GM23338 (cell line): Measurements from ENCODE around the gene TCF12. TPM values are rescaled to one million over a fixed set of nuclear protein-coding genes. Genes with fewer than 3 reads are reported as not detected.

Experiments
- ATAC-seq: fragments of 200-7000 bp; cut with Tn5 transposase; 3 replicates; pipeline ENCODE4 v1.9.1; 2020
- DNase-seq: peaks from one replicate; pipeline ENCODE4 v3.0.0-alpha.2; 2015; ENCODE audit warnings: low spot score
- H2AFZ ChIP-seq: fragments of 200-600 bp; sonication (generic); 2 replicates; pipeline ENCODE4 v1.8.0; 2016; ENCODE audit warnings: antibody characterized with exemption, mild to moderate bottlenecking, moderate library complexity
- H3F3A ChIP-seq: fragments of 200-600 bp; sonication (generic); replicated peaks from 2 replicates; pipeline ENCODE4 v1.8.0; 2017; ENCODE audit warnings: antibody characterized with exemption, mixed run types, low read depth
- H3K27ac ChIP-seq: fragments of 200-600 bp; sonication (generic); 2 replicates; pipeline ENCODE4 v1.6.1; 2016; ENCODE audit warnings: low read depth
- H3K27me3 ChIP-seq: fragments of 200-600 bp; sonication (generic); 2 replicates; pipeline ENCODE4 v1.8.0; 2016; ENCODE audit warnings: mild to moderate bottlenecking, mixed run types, moderate library complexity; ENCODE audit not compliant: insufficient read depth
- H3K36me3 ChIP-seq: fragments of 200-600 bp; sonication (generic); 2 replicates; pipeline ENCODE4 v1.8.0; 2016; ENCODE audit warnings: mild to moderate bottlenecking; ENCODE audit not compliant: insufficient read depth
- H3K4me1 ChIP-seq: fragments of 200-600 bp; sonication (generic); 2 replicates; pipeline ENCODE4 v1.8.0; 2016; ENCODE audit warnings: mild to moderate bottlenecking, moderate library complexity; ENCODE audit not compliant: insufficient read depth
- H3K4me2 ChIP-seq: fragments of 200-600 bp; sonication (generic); 2 replicates; pipeline ENCODE4 v1.7.1; 2017; ENCODE audit warnings: mixed run types
- H3K4me3 ChIP-seq: fragments of 200-600 bp; sonication (generic); 2 replicates; pipeline ENCODE4 v1.6.1; 2016; ENCODE audit warnings: mixed run types
- H3K79me2 ChIP-seq: fragments of 200-600 bp; sonication (generic); replicated peaks from 2 replicates; pipeline ENCODE4 v1.8.0; 2017; ENCODE audit warnings: mild to moderate bottlenecking; ENCODE audit not compliant: insufficient read depth
- H3K9me2 ChIP-seq: fragments of 200-600 bp; sonication (generic); 2 replicates; pipeline ENCODE4 v1.8.0; 2017; ENCODE audit not compliant: insufficient read depth
- H4K20me1 ChIP-seq: fragments of 200-600 bp; sonication (generic); replicated peaks from 2 replicates; pipeline ENCODE4 v1.8.0; 2017; ENCODE audit warnings: mild to moderate bottlenecking; ENCODE audit not compliant: insufficient read depth
- H3K27ac Mint-ChIP-seq: 2 replicates; pipeline ENCODE4 v1.8.0; 2020; ENCODE audit warnings: inconsistent platforms, mild to moderate bottlenecking, moderate library complexity, mixed read lengths
- H3K27me3 Mint-ChIP-seq: 3 replicates; pipeline ENCODE4 v1.8.0; 2022; ENCODE audit warnings: low read depth, mild to moderate bottlenecking, moderate library complexity, mixed read lengths, inconsistent platforms; ENCODE audit not compliant: insufficient read depth, poor library complexity
- H3K36me3 Mint-ChIP-seq: 3 replicates; pipeline ENCODE4 v1.8.0; 2021; ENCODE audit warnings: low read depth, mild to moderate bottlenecking, inconsistent platforms, moderate library complexity, mixed read lengths
- H3K4me1 Mint-ChIP-seq: 3 replicates; pipeline ENCODE4 v1.8.0; 2020; ENCODE audit warnings: mild to moderate bottlenecking, inconsistent platforms, mixed read lengths
- H3K4me3 Mint-ChIP-seq: 3 replicates; pipeline ENCODE4 v1.8.0; 2021; ENCODE audit warnings: moderate library complexity, mild to moderate bottlenecking, inconsistent platforms, mixed read lengths
- H3K9me3 Mint-ChIP-seq: 3 replicates; pipeline ENCODE4 v1.8.0; 2020; ENCODE audit warnings: moderate library complexity, mild to moderate bottlenecking, inconsistent platforms, mixed read lengths
- CREB1 ChIP-seq: fragments of 250-450 bp; sonication (Bioruptor Pico); IDR thresholded peaks from 2 replicates; pipeline ENCODE4 v1.5.0; 2020; ENCODE audit warnings: low read depth, mild to moderate bottlenecking, moderate library complexity
- ETS1 ChIP-seq: IDR thresholded peaks from 2 replicates; pipeline ENCODE4 v1.6.1; 2016; ENCODE audit warnings: antibody characterized with exemption
- EZH2 ChIP-seq: fragments of 200-600 bp; sonication (generic); IDR thresholded peaks from one replicate; pipeline ENCODE4 v1.8.0; 2017; ENCODE audit warnings: antibody characterized with exemption, mild to moderate bottlenecking, low read depth; ENCODE audit not compliant: unreplicated experiment
- EZH2phosphoT487 ChIP-seq: fragments of 200-600 bp; sonication (generic); IDR thresholded peaks from one replicate; pipeline ENCODE4 v1.8.1; 2018; ENCODE audit warnings: antibody characterized with exemption; ENCODE audit not compliant: unreplicated experiment
- JUNB ChIP-seq: IDR thresholded peaks from one replicate; pipeline ENCODE4 v1.6.1; 2016; ENCODE audit warnings: antibody characterized with exemption; ENCODE audit not compliant: unreplicated experiment
- NANOG ChIP-seq: IDR thresholded peaks from 2 replicates; pipeline ENCODE4 v1.6.1; 2016; ENCODE audit warnings: antibody characterized with exemption, borderline replicate concordance
- POLR2AphosphoS5 ChIP-seq: IDR thresholded peaks from 2 replicates; pipeline ENCODE4 v1.6.1; 2016; ENCODE audit warnings: antibody characterized with exemption, low read depth
- STAT1 ChIP-seq: IDR thresholded peaks from one replicate; pipeline ENCODE4 v1.6.1; 2016; ENCODE audit warnings: antibody characterized with exemption; ENCODE audit not compliant: unreplicated experiment
- ZNF114 ChIP-seq: fragments of 250-450 bp; sonication (Bioruptor Pico); IDR thresholded peaks from 2 replicates; pipeline ENCODE4 v1.5.0; 2020; ENCODE audit warnings: mild to moderate bottlenecking, moderate library complexity
- ZNF331 ChIP-seq: fragments of 250-450 bp; sonication (Bioruptor Pico); IDR thresholded peaks from 2 replicates; pipeline ENCODE4 v1.5.0; 2020; ENCODE audit warnings: low read depth, mild to moderate bottlenecking, moderate library complexity
- ZNF462 ChIP-seq: fragments of 250-450 bp; sonication (Bioruptor Pico); IDR thresholded peaks from 2 replicates; pipeline ENCODE4 v1.5.0; 2020; ENCODE audit warnings: mild to moderate bottlenecking, moderate library complexity
- polyA plus RNA-seq: library from polyadenylated mRNA; unstranded; fragments of >200 nt; fragmentation: Nextera tagmentation; extraction: Ambion mirVana; gene quantifications from 2 replicates; pipeline ENCODE4 v1.2.1, GENCODE V29; 2016
- total RNA-seq: library from RNA; depleted of rRNA; stranded (reverse); fragments of >200 nt; shearing (Covaris generic); gene quantifications from 2 replicates; pipeline ENCODE4 v1.2.3, GENCODE V29; 2014
- TF ChIP-seq, protein P1 (sequence below), 2 experiments: fragments of 200-600 bp in 1 of 2; sonication (generic) in 1 of 2; conservative IDR thresholded peaks; 2 replicates each; pipeline versions ENCODE4 v1.5.1 to v1.6.1; 2016 to 2017; ENCODE audit warnings: antibody characterized with exemption in 2 of 2, low read depth in 2 of 2, mild to moderate bottlenecking in 2 of 2, moderate library complexity in 1 of 2
- TF ChIP-seq, protein P2 (sequence below): IDR thresholded peaks from one replicate; pipeline ENCODE4 v1.6.1; 2018; ENCODE audit warnings: antibody characterized with exemption; ENCODE audit not compliant: unreplicated experiment

Gene TCF12
- total and polyA plus RNA-seq, 2 experiments from 2014 or later: 27.6 to 104 TPM

- TF ChIP-seq NANOG (no peak), ZNF462 (CRISPR knock-in tag) (no peak), CREB1 (CRISPR knock-in tag) (no peak), JUNB (no peak), POLR2AphosphoS5 (no peak), STAT1 (no peak), EZH2 (no peak), ZNF331 (CRISPR knock-in tag) (no peak), ETS1 (no peak), ZNF114 (CRISPR knock-in tag) (no peak), EZH2phosphoT487 (no peak)
- TF ChIP-seq, protein P1, sequence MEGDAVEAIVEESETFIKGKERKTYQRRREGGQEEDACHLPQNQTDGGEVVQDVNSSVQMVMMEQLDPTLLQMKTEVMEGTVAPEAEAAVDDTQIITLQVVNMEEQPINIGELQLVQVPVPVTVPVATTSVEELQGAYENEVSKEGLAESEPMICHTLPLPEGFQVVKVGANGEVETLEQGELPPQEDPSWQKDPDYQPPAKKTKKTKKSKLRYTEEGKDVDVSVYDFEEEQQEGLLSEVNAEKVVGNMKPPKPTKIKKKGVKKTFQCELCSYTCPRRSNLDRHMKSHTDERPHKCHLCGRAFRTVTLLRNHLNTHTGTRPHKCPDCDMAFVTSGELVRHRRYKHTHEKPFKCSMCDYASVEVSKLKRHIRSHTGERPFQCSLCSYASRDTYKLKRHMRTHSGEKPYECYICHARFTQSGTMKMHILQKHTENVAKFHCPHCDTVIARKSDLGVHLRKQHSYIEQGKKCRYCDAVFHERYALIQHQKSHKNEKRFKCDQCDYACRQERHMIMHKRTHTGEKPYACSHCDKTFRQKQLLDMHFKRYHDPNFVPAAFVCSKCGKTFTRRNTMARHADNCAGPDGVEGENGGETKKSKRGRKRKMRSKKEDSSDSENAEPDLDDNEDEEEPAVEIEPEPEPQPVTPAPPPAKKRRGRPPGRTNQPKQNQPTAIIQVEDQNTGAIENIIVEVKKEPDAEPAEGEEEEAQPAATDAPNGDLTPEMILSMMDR (conservative IDR thresholded peaks at IDR 0.05; ENCODE audit: low read depth in 2 of 2): no peak
- TF ChIP-seq, protein P2, sequence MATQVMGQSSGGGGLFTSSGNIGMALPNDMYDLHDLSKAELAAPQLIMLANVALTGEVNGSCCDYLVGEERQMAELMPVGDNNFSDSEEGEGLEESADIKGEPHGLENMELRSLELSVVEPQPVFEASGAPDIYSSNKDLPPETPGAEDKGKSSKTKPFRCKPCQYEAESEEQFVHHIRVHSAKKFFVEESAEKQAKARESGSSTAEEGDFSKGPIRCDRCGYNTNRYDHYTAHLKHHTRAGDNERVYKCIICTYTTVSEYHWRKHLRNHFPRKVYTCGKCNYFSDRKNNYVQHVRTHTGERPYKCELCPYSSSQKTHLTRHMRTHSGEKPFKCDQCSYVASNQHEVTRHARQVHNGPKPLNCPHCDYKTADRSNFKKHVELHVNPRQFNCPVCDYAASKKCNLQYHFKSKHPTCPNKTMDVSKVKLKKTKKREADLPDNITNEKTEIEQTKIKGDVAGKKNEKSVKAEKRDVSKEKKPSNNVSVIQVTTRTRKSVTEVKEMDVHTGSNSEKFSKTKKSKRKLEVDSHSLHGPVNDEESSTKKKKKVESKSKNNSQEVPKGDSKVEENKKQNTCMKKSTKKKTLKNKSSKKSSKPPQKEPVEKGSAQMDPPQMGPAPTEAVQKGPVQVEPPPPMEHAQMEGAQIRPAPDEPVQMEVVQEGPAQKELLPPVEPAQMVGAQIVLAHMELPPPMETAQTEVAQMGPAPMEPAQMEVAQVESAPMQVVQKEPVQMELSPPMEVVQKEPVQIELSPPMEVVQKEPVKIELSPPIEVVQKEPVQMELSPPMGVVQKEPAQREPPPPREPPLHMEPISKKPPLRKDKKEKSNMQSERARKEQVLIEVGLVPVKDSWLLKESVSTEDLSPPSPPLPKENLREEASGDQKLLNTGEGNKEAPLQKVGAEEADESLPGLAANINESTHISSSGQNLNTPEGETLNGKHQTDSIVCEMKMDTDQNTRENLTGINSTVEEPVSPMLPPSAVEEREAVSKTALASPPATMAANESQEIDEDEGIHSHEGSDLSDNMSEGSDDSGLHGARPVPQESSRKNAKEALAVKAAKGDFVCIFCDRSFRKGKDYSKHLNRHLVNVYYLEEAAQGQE: no peak
- Mint-ChIP-seq H3K27ac (peak overlapping the region; percentile 83), H3K9me3 (no peaks in the 10 kb centered on the region), H3K36me3 (no peaks in the 10 kb centered on the region), H3K27me3 (no peaks in the 10 kb centered on the region), H3K4me1 (peaks cover 55% of the 10 kb centered on the region), H3K4me3 (peak overlapping the region; percentile 75)
- ATAC-seq (no peak), DNase-seq (no peak)
- Histone ChIP-seq H3K36me3 (no peaks in the 10 kb centered on the region), H3K4me1 (peaks cover 43% of the 10 kb centered on the region), H2AFZ (no peak overlapping the region), H3K9me2 (no peaks in the 10 kb centered on the region), H3K4me2 (peak overlapping the region; percentile 35; the same call in 1 of the 2 replicates), H3F3A (no peaks in the 10 kb centered on the region), H3K79me2 (peaks cover 39% of the 10 kb centered on the region), H3K4me3 (0 out of 2 replicates have a peak overlapping the region, but pooled peaks have one; percentile 28), H4K20me1 (no peaks in the 10 kb centered on the region), H3K27me3 (no peaks in the 10 kb centered on the region), H3K27ac (no peak overlapping the region)
Measured at GRCh38 chr15:57221134-57221533, 302.7 kb downstream of the TCF12 start.
